K562 treated with DMSO at 1 percent for 4 hours (cell line): ENCODE results near the gene FANK1. TPM values are rescaled to one million over a fixed set of nuclear protein-coding genes. Genes with fewer than 3 reads are reported as not detected.

Experiments used
- total RNA-seq: library from RNA; unstranded; fragments of 300-600 nt; gene quantifications from 2 replicates; pipeline ENCODE4 v1.2.3, GENCODE V29; 2022; ENCODE audit not compliant: insufficient read depth

FANK1 gene
- not detected in 2 replicates for total RNA-seq

GRCh38 chr10:125896088-125896934 is at the start of gene FANK1:
FANK1 (plus strand) TSS chr10:125896564; CDS start chr10:125896643, 79 bp downstream.

GRCh38 chr10:125881192-125881591 is 15.2 kb upstream of the FANK1 start, which contains the start of gene DHX32:
DHX32 (minus strand) TSS chr10:125881292; CDS start chr10:125880824, 468 bp downstream.

Other genes with a start within 250 kb of the FANK1 start
- not detected in 2 replicates for gene TEX36, start 213.4 kb upstream of the FANK1 start, total RNA-seq
- gene EDRF1, start 176.9 kb upstream of the FANK1 start, total RNA-seq: 14.2 and 15.5 TPM in 2 replicates
- not detected in 2 replicates for gene MMP21, start 120.7 kb upstream of the FANK1 start, total RNA-seq
- 17.8 and 33.3 TPM in 2 replicates for gene UROS, start 73.3 kb upstream of the FANK1 start, total RNA-seq
- gene BCCIP, start 73.0 kb upstream of the FANK1 start, total RNA-seq: 33.6 and 42.1 TPM in 2 replicates
- 12.8 and 13.0 TPM in 2 replicates for gene DHX32, start 15.3 kb upstream of the FANK1 start, total RNA-seq